WTC11 (cell line): ENCODE results near the gene SLC12A8. TPM values are rescaled to one million over a fixed set of nuclear protein-coding genes. Genes with fewer than 3 reads are reported as not detected.

Experiments used
- ATAC-seq: fragments of 200-7000 bp; cut with Tn5 transposase; 2 replicates; pipeline ENCODE4 v1.10.0; 2021; ENCODE audit warnings: mild to moderate bottlenecking, moderate library complexity
- CTCF ChIA-PET: fragments of 300-600 bp; sonication (Branson Sonifier 250); formaldehyde crosslinking; loops from one replicate; lab custom pipeline; 2021; ENCODE audit warnings: antibody characterized with exemption; lab: Charles Lee
- POLR2A ChIA-PET: fragments of 350-600 bp; sonication (Branson Sonifier 250); formaldehyde crosslinking; loops from one replicate; lab custom pipeline; 2021; ENCODE audit warnings: antibody characterized with exemption; lab: Charles Lee
- DNase-seq: peaks from one replicate; pipeline ENCODE4 v3.0.0; 2021; ENCODE audit warnings: low spot score
- H3K27ac Mint-ChIP-seq: 2 replicates; pipeline ENCODE4 v1.8.0; 2021; ENCODE audit warnings: mixed read lengths
- H3K27me3 Mint-ChIP-seq: 2 replicates; pipeline ENCODE4 v1.8.0; 2021; ENCODE audit warnings: low read depth, mild to moderate bottlenecking, moderate library complexity, mixed read lengths
- H3K36me3 Mint-ChIP-seq: 2 replicates; pipeline ENCODE4 v1.8.0; 2021; ENCODE audit warnings: mixed read lengths
- H3K4me1 Mint-ChIP-seq: 2 replicates; pipeline ENCODE4 v1.8.0; 2022; ENCODE audit warnings: mixed read lengths
- H3K4me3 Mint-ChIP-seq: 2 replicates; pipeline ENCODE4 v1.8.0; 2021; ENCODE audit warnings: mild to moderate bottlenecking, moderate library complexity, mixed read lengths
- H3K9me3 Mint-ChIP-seq: 2 replicates; pipeline ENCODE4 v1.8.0; 2021; ENCODE audit warnings: mixed read lengths
- ELF4 ChIP-seq: sonication (generic); formaldehyde crosslinking; IDR thresholded peaks from 2 replicates; pipeline ENCODE4 v1.8.1; 2022; ENCODE audit warnings: low read depth, mild to moderate bottlenecking, moderate library complexity, missing genetic modification reagents
- FOXP1 ChIP-seq: sonication (generic); formaldehyde crosslinking; IDR thresholded peaks from 2 replicates; pipeline ENCODE4 v1.8.0; 2022; ENCODE audit warnings: missing genetic modification reagents, mild to moderate bottlenecking, moderate library complexity, borderline replicate concordance
- GRHL2 ChIP-seq: fragments of 250-450 bp; sonication (Bioruptor Pico); IDR thresholded peaks from 2 replicates; pipeline ENCODE4 v1.8.0; 2022; ENCODE audit warnings: mild to moderate bottlenecking, moderate library complexity; ENCODE audit not compliant: insufficient replicate concordance, severe bottlenecking
- IRF2 ChIP-seq: sonication (generic); formaldehyde crosslinking; IDR thresholded peaks from 2 replicates; pipeline ENCODE4 v1.8.0; 2022; ENCODE audit warnings: low read depth, missing genetic modification reagents, borderline replicate concordance
- JAZF1 ChIP-seq: fragments of 250-450 bp; sonication (Bioruptor Pico); IDR thresholded peaks from 2 replicates; pipeline ENCODE4 v1.9.0; 2021; ENCODE audit warnings: moderate library complexity, mild to moderate bottlenecking, inconsistent platforms
- MYBL2 ChIP-seq: sonication (generic); formaldehyde crosslinking; IDR thresholded peaks from 2 replicates; pipeline ENCODE4 v1.8.1; 2023; ENCODE audit warnings: mild to moderate bottlenecking, moderate library complexity, missing genetic modification reagents
- RORB ChIP-seq: fragments of 250-450 bp; sonication (Bioruptor Pico); IDR thresholded peaks from 2 replicates; pipeline ENCODE4 v1.9.0; 2021; ENCODE audit warnings: mild to moderate bottlenecking
- SMAD3 ChIP-seq: sonication (generic); formaldehyde crosslinking; IDR thresholded peaks from 2 replicates; pipeline ENCODE4 v1.8.0; 2022; ENCODE audit warnings: missing genetic modification reagents, mild to moderate bottlenecking, borderline replicate concordance
- SMAD4 ChIP-seq: sonication (generic); formaldehyde crosslinking; IDR thresholded peaks from 2 replicates; pipeline ENCODE4 v1.8.0; 2022; ENCODE audit warnings: mild to moderate bottlenecking, missing genetic modification reagents
- SP1 ChIP-seq: sonication (generic); formaldehyde crosslinking; conservative IDR thresholded peaks from 2 replicates; pipeline ENCODE4 v1.8.1; 2022; ENCODE audit warnings: missing genetic modification reagents
- ZNF232 ChIP-seq: sonication (generic); formaldehyde crosslinking; IDR thresholded peaks from 2 replicates; pipeline ENCODE4 v1.8.0; 2022; ENCODE audit warnings: mild to moderate bottlenecking, missing genetic modification reagents
- ZNF423 ChIP-seq: fragments of 250-450 bp; sonication (Bioruptor Pico); IDR thresholded peaks from 2 replicates; pipeline ENCODE4 v2.1.2; 2022; ENCODE audit warnings: mild to moderate bottlenecking, moderate library complexity
- total RNA-seq: library from RNA; stranded (reverse); gene quantifications from 3 replicates; pipeline ENCODE4 v1.2.3, GENCODE V29; 2021
- TF ChIP-seq, protein P1 (sequence below): fragments of 250-450 bp; sonication (Bioruptor Pico); IDR thresholded peaks from 2 replicates; pipeline ENCODE4 v1.9.0; 2021; ENCODE audit warnings: mild to moderate bottlenecking, borderline replicate concordance
- TF ChIP-seq, protein P2 (sequence below): sonication (generic); formaldehyde crosslinking; IDR thresholded peaks from 2 replicates; pipeline ENCODE4 v1.8.0; 2022; ENCODE audit warnings: missing genetic modification reagents
- TF ChIP-seq, protein P3 (sequence below): sonication (generic); formaldehyde crosslinking; IDR thresholded peaks from 2 replicates; pipeline ENCODE4 v1.8.1; 2022; ENCODE audit warnings: missing genetic modification reagents, borderline replicate concordance
- TF ChIP-seq, protein P4 (sequence below): sonication (generic); formaldehyde crosslinking; IDR thresholded peaks from 2 replicates; pipeline ENCODE4 v1.8.0; 2022; ENCODE audit warnings: mild to moderate bottlenecking, missing genetic modification reagents
- TF ChIP-seq, protein P5 (sequence below): sonication (generic); formaldehyde crosslinking; IDR thresholded peaks from 2 replicates; pipeline ENCODE4 v1.8.0; 2023; ENCODE audit warnings: mild to moderate bottlenecking, missing genetic modification reagents
- TF ChIP-seq, protein P6 (sequence below): sonication (generic); formaldehyde crosslinking; IDR thresholded peaks from 2 replicates; pipeline ENCODE4 v1.8.0; 2022; ENCODE audit warnings: mild to moderate bottlenecking, missing genetic modification reagents
- TF ChIP-seq, protein P7 (sequence below): fragments of 250-450 bp; sonication (Bioruptor Pico); IDR thresholded peaks from 2 replicates; pipeline ENCODE4 v1.8.0; 2021; ENCODE audit warnings: mild to moderate bottlenecking
- TF ChIP-seq, protein P8 (sequence below): sonication (generic); formaldehyde crosslinking; IDR thresholded peaks from 2 replicates; pipeline ENCODE4 v1.8.0; 2023; ENCODE audit warnings: missing genetic modification reagents

The SLC12A8 gene
- total RNA-seq, 1 experiment from 2014 or later: 9.1 TPM

DNA sequence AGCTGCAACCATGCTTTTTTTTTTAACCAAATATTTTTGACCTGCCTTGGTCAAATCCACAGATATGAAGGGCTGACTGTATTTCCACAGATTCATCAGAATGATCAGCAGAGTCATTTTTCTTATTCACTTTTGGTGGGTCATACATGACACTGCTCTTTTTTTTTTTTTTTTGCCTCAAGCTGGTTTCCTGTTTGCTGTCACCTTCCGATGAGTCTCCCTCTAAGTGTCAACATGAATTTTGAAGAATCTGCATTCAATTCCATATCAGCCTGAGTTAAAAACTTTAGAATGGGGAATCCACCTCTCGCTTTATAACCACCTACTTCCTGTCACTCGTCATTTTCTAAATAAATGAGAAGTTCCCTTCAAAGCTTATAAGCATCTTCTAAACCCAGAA lies 2.2 kb upstream of the SLC12A8 start:
- POLR2A ChIA-PET: no interaction called here
- no peak for ATAC-seq
- H3K9me3 Mint-ChIP-seq: no peaks in the 10 kb centered on the region
- TF ChIP-seq SP1: no peak
- TF ChIP-seq, protein P1, sequence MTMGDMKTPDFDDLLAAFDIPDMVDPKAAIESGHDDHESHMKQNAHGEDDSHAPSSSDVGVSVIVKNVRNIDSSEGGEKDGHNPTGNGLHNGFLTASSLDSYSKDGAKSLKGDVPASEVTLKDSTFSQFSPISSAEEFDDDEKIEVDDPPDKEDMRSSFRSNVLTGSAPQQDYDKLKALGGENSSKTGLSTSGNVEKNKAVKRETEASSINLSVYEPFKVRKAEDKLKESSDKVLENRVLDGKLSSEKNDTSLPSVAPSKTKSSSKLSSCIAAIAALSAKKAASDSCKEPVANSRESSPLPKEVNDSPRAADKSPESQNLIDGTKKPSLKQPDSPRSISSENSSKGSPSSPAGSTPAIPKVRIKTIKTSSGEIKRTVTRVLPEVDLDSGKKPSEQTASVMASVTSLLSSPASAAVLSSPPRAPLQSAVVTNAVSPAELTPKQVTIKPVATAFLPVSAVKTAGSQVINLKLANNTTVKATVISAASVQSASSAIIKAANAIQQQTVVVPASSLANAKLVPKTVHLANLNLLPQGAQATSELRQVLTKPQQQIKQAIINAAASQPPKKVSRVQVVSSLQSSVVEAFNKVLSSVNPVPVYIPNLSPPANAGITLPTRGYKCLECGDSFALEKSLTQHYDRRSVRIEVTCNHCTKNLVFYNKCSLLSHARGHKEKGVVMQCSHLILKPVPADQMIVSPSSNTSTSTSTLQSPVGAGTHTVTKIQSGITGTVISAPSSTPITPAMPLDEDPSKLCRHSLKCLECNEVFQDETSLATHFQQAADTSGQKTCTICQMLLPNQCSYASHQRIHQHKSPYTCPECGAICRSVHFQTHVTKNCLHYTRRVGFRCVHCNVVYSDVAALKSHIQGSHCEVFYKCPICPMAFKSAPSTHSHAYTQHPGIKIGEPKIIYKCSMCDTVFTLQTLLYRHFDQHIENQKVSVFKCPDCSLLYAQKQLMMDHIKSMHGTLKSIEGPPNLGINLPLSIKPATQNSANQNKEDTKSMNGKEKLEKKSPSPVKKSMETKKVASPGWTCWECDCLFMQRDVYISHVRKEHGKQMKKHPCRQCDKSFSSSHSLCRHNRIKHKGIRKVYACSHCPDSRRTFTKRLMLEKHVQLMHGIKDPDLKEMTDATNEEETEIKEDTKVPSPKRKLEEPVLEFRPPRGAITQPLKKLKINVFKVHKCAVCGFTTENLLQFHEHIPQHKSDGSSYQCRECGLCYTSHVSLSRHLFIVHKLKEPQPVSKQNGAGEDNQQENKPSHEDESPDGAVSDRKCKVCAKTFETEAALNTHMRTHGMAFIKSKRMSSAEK (CRISPR knock-in tag): no peak
- no peak for TF ChIP-seq IRF2 (CRISPR knock-in tag)
- TF ChIP-seq, protein P2, sequence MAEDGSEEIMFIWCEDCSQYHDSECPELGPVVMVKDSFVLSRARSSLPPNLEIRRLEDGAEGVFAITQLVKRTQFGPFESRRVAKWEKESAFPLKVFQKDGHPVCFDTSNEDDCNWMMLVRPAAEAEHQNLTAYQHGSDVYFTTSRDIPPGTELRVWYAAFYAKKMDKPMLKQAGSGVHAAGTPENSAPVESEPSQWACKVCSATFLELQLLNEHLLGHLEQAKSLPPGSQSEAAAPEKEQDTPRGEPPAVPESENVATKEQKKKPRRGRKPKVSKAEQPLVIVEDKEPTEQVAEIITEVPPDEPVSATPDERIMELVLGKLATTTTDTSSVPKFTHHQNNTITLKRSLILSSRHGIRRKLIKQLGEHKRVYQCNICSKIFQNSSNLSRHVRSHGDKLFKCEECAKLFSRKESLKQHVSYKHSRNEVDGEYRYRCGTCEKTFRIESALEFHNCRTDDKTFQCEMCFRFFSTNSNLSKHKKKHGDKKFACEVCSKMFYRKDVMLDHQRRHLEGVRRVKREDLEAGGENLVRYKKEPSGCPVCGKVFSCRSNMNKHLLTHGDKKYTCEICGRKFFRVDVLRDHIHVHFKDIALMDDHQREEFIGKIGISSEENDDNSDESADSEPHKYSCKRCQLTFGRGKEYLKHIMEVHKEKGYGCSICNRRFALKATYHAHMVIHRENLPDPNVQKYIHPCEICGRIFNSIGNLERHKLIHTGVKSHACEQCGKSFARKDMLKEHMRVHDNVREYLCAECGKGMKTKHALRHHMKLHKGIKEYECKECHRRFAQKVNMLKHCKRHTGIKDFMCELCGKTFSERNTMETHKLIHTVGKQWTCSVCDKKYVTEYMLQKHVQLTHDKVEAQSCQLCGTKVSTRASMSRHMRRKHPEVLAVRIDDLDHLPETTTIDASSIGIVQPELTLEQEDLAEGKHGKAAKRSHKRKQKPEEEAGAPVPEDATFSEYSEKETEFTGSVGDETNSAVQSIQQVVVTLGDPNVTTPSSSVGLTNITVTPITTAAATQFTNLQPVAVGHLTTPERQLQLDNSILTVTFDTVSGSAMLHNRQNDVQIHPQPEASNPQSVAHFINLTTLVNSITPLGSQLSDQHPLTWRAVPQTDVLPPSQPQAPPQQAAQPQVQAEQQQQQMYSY (CRISPR knock-in tag): no peak
- TF ChIP-seq RORB: no peak
- TF ChIP-seq, protein P3, sequence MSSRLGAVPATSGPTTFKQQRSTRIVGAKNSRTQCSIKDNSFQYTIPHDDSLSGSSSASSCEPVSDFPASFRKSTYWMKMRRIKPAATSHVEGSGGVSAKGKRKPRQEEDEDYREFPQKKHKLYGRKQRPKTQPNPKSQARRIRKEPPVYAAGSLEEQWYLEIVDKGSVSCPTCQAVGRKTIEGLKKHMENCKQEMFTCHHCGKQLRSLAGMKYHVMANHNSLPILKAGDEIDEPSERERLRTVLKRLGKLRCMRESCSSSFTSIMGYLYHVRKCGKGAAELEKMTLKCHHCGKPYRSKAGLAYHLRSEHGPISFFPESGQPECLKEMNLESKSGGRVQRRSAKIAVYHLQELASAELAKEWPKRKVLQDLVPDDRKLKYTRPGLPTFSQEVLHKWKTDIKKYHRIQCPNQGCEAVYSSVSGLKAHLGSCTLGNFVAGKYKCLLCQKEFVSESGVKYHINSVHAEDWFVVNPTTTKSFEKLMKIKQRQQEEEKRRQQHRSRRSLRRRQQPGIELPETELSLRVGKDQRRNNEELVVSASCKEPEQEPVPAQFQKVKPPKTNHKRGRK (CRISPR knock-in tag): no peak
- no peak for TF ChIP-seq ZNF423
- TF ChIP-seq ZNF232 (CRISPR knock-in tag): no peak
- no peak for TF ChIP-seq FOXP1 (CRISPR knock-in tag)
- TF ChIP-seq, protein P4, sequence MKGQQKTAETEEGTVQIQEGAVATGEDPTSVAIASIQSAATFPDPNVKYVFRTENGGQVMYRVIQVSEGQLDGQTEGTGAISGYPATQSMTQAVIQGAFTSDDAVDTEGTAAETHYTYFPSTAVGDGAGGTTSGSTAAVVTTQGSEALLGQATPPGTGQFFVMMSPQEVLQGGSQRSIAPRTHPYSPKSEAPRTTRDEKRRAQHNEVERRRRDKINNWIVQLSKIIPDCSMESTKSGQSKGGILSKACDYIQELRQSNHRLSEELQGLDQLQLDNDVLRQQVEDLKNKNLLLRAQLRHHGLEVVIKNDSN (CRISPR knock-in tag): no peak
- no peak for TF ChIP-seq ELF4 (CRISPR knock-in tag)
- TF ChIP-seq SMAD3 (CRISPR knock-in tag): no peak
- TF ChIP-seq, protein P5, sequence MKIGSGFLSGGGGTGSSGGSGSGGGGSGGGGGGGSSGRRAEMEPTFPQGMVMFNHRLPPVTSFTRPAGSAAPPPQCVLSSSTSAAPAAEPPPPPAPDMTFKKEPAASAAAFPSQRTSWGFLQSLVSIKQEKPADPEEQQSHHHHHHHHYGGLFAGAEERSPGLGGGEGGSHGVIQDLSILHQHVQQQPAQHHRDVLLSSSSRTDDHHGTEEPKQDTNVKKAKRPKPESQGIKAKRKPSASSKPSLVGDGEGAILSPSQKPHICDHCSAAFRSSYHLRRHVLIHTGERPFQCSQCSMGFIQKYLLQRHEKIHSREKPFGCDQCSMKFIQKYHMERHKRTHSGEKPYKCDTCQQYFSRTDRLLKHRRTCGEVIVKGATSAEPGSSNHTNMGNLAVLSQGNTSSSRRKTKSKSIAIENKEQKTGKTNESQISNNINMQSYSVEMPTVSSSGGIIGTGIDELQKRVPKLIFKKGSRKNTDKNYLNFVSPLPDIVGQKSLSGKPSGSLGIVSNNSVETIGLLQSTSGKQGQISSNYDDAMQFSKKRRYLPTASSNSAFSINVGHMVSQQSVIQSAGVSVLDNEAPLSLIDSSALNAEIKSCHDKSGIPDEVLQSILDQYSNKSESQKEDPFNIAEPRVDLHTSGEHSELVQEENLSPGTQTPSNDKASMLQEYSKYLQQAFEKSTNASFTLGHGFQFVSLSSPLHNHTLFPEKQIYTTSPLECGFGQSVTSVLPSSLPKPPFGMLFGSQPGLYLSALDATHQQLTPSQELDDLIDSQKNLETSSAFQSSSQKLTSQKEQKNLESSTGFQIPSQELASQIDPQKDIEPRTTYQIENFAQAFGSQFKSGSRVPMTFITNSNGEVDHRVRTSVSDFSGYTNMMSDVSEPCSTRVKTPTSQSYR (CRISPR knock-in tag): no peak
- no peak for TF ChIP-seq GRHL2 (CRISPR knock-in tag)
- TF ChIP-seq, protein P6, sequence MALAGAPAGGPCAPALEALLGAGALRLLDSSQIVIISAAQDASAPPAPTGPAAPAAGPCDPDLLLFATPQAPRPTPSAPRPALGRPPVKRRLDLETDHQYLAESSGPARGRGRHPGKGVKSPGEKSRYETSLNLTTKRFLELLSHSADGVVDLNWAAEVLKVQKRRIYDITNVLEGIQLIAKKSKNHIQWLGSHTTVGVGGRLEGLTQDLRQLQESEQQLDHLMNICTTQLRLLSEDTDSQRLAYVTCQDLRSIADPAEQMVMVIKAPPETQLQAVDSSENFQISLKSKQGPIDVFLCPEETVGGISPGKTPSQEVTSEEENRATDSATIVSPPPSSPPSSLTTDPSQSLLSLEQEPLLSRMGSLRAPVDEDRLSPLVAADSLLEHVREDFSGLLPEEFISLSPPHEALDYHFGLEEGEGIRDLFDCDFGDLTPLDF (CRISPR knock-in tag): no peak
- TF ChIP-seq MYBL2 (CRISPR knock-in tag): no peak
- TF ChIP-seq, protein P7, sequence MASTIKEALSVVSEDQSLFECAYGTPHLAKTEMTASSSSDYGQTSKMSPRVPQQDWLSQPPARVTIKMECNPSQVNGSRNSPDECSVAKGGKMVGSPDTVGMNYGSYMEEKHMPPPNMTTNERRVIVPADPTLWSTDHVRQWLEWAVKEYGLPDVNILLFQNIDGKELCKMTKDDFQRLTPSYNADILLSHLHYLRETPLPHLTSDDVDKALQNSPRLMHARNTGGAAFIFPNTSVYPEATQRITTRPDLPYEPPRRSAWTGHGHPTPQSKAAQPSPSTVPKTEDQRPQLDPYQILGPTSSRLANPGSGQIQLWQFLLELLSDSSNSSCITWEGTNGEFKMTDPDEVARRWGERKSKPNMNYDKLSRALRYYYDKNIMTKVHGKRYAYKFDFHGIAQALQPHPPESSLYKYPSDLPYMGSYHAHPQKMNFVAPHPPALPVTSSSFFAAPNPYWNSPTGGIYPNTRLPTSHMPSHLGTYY (CRISPR knock-in tag): no peak
- TF ChIP-seq SMAD4: no peak
- TF ChIP-seq JAZF1 (CRISPR knock-in tag): no peak
- TF ChIP-seq, protein P8, sequence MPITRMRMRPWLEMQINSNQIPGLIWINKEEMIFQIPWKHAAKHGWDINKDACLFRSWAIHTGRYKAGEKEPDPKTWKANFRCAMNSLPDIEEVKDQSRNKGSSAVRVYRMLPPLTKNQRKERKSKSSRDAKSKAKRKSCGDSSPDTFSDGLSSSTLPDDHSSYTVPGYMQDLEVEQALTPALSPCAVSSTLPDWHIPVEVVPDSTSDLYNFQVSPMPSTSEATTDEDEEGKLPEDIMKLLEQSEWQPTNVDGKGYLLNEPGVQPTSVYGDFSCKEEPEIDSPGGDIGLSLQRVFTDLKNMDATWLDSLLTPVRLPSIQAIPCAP (CRISPR knock-in tag): no peak
- TF ChIP-seq, all 79 proteins: peak for 0
- CTCF ChIA-PET: interaction anchor here (0.6 to 1.1 kb wide), 3 partner anchors 23 to 77 kb away, joined by 3 to 4 read pairs (median 3); no protein-coding TSS in a partner anchor
- Mint-ChIP-seq H3K27ac (no peak overlapping the region), H3K27me3 (peaks cover 13% of the 10 kb centered on the region; the same call in 1 of the 2 replicates), H3K4me3 (no peak overlapping the region), H3K4me1 (peaks cover 38% of the 10 kb centered on the region), H3K36me3 (0 out of 2 replicates have a peak, but pooled peaks cover 2% of the 10 kb centered on the region)
- no peak for DNase-seq
